HepG2 (cell line): Measurements from ENCODE around the gene FAM89B. TPM values are rescaled to one million over a fixed set of nuclear protein-coding genes. Genes with fewer than 3 reads are reported as not detected.

ENCODE experiments used
- ATAC-seq: fragments of 200-7000 bp; cut with Tn5 transposase; 3 replicates; pipeline ENCODE4 v1.9.1; 2020; ENCODE audit warnings: mild to moderate bottlenecking, moderate library complexity
- BruUV-seq: library from RNA; stranded (reverse); fragments of 400-500 nt; replicated peaks from 2 replicates; lab custom pipeline; 2021; lab: Mats Ljungman, UMichigan
- CTCF ChIA-PET: fragments of 300-600 bp; formaldehyde crosslinking; extraction: SDS; loops from one replicate; lab custom pipeline; 2021; ENCODE audit warnings: low total read pairs, inconsistent platforms, low intra/inter-chr PET ratio; lab: Yijun Ruan, JAX
- POLR2A ChIA-PET: fragments of 350-600 bp; sonication (Branson Sonifier 250); formaldehyde crosslinking; loops from one replicate; lab custom pipeline; 2020; ENCODE audit warnings: antibody characterized with exemption, inconsistent platforms; lab: Yijun Ruan, JAX
- DNase-seq: peaks from one replicate; pipeline ENCODE4 v3.0.0-alpha.2; 2015; ENCODE audit warnings: low spot score
- FAIRE-seq: peaks from 3 replicates; lab custom pipeline; 2011; peaks lifted over from hg19 to GRCh38; lab: Jason Lieb, UNC
- H2AFZ ChIP-seq: one replicate; pipeline ENCODE4 v1.6.1; 2011; ENCODE audit warnings: low read length, inconsistent platforms
- H3K27ac ChIP-seq: fragments of 300-600 bp; 3 replicates; pipeline ENCODE4 v1.8.0; 2011; ENCODE audit warnings: mixed run types, mild to moderate bottlenecking, mixed read lengths, low read length, inconsistent platforms; ENCODE audit not compliant: insufficient read depth; ENCODE audit errors: extremely low read length
- H3K27me3 ChIP-seq, 2 experiments: fragments of 200-600 bp in 1 of 2; 2 replicates in 1 of 2; 3 replicates in 1 of 2; pipeline versions ENCODE4 v1.6.0 to v1.8.0; 2011; ENCODE audit warnings: low read length in 2 of 2, mild to moderate bottlenecking in 2 of 2, moderate library complexity in 2 of 2, inconsistent platforms in 1 of 2; ENCODE audit not compliant: insufficient read depth in 2 of 2, control insufficient read depth in 1 of 2
- H3K36me3 ChIP-seq, 2 experiments: fragments of 200-600 bp in 1 of 2; replicated peaks in 1 of 2; 2 replicates in 1 of 2; 3 replicates in 1 of 2; pipeline versions ENCODE4 v1.5.1 to v1.8.0; 2011; ENCODE audit warnings: low read length in 2 of 2, inconsistent platforms in 1 of 2; ENCODE audit not compliant: insufficient read depth in 2 of 2, control insufficient read depth in 1 of 2
- H3K4me1 ChIP-seq: 2 replicates; pipeline ENCODE4 v1.5.1; 2012; ENCODE audit warnings: low read length, inconsistent platforms; ENCODE audit not compliant: insufficient read depth
- H3K4me2 ChIP-seq: 2 replicates; pipeline ENCODE4 v1.6.0; 2011; ENCODE audit warnings: low read depth, low read length, inconsistent platforms
- H3K4me3 ChIP-seq, 3 experiments: fragments of 200-600 bp in 1 of 3; sonication (generic), shearing (Covaris generic) in 1 of 3; replicated peaks in 1 of 3; 2 replicates each; pipeline ENCODE4 v1.5.1; 2011 to 2016; ENCODE audit warnings: low read length in 3 of 3, inconsistent platforms in 2 of 3, low read depth in 2 of 3, mild to moderate bottlenecking in 2 of 3, control low read depth in 1 of 3, mixed read lengths in 1 of 3; ENCODE audit not compliant: insufficient read depth in 1 of 3
- H3K79me2 ChIP-seq: one replicate; pipeline ENCODE4 v1.6.1; 2011; ENCODE audit warnings: low read length, inconsistent platforms; ENCODE audit not compliant: insufficient read depth
- H3K9ac ChIP-seq: 2 replicates; pipeline ENCODE4 v1.6.0; 2011; ENCODE audit warnings: mild to moderate bottlenecking, low read depth, low read length, inconsistent platforms; ENCODE audit not compliant: insufficient read depth
- H3K9me3 ChIP-seq: 2 replicates; pipeline ENCODE4 v1.5.1; 2012; ENCODE audit warnings: mild to moderate bottlenecking, low read length
- H4K20me1 ChIP-seq: 2 replicates; pipeline ENCODE4 v1.6.0; 2011; ENCODE audit warnings: inconsistent platforms, mild to moderate bottlenecking, low read length, moderate library complexity; ENCODE audit not compliant: insufficient read depth
- HIVEP1 ChIP-seq: sonication (generic); formaldehyde crosslinking; IDR thresholded peaks from 2 replicates; pipeline ENCODE4 v1.4.0; 2020; ENCODE audit warnings: mild to moderate bottlenecking, missing genetic modification reagents
- HMGXB4 ChIP-seq, 2 experiments: sonication (generic) in 1 of 2; formaldehyde crosslinking in 1 of 2; IDR thresholded peaks; 2 replicates each; pipeline versions ENCODE4 v1.4.0 to v1.6.1; 2018 to 2020; ENCODE audit warnings: missing genetic modification reagents in 2 of 2, borderline replicate concordance in 1 of 2, low read depth in 1 of 2, mild to moderate bottlenecking in 1 of 2, missing biosample characterization in 1 of 2
- MAZ ChIP-seq, 2 experiments: sonication (generic) in 1 of 2; formaldehyde crosslinking in 1 of 2; IDR thresholded peaks; 2 replicates each; pipeline versions ENCODE4 v1.5.0 to v1.6.1; 2012 to 2020; ENCODE audit warnings: low read depth in 2 of 2, mild to moderate bottlenecking in 2 of 2, borderline replicate concordance in 1 of 2, improper control_type of control experiment in 1 of 2, low read length in 1 of 2, missing genetic modification reagents in 1 of 2, moderate library complexity in 1 of 2
- ZNF292 ChIP-seq: sonication (generic); formaldehyde crosslinking; IDR thresholded peaks from 2 replicates; pipeline ENCODE4 v1.8.1; 2022; ENCODE audit warnings: mild to moderate bottlenecking, low read depth, missing genetic modification reagents, borderline replicate concordance
- ZNF432 ChIP-seq: sonication (generic); formaldehyde crosslinking; IDR thresholded peaks from 2 replicates; pipeline ENCODE4 v1.5.0; 2020; ENCODE audit warnings: missing genetic modification reagents, mild to moderate bottlenecking, borderline replicate concordance
- ZNF512 ChIP-seq: sonication (generic); formaldehyde crosslinking; IDR thresholded peaks from 2 replicates; pipeline ENCODE4 v1.4.0; 2020; ENCODE audit warnings: mild to moderate bottlenecking, missing genetic modification reagents
- ZNF558 ChIP-seq: sonication (generic); formaldehyde crosslinking; IDR thresholded peaks from 2 replicates; pipeline ENCODE4 v1.9.0; 2022; ENCODE audit warnings: mild to moderate bottlenecking, missing genetic modification reagents, borderline replicate concordance
- ZNF574 ChIP-seq: sonication (generic); formaldehyde crosslinking; IDR thresholded peaks from 2 replicates; pipeline ENCODE4 v1.4.0; 2020; ENCODE audit warnings: missing genetic modification reagents
- ZNF605 ChIP-seq: sonication (generic); formaldehyde crosslinking; IDR thresholded peaks from 2 replicates; pipeline ENCODE4 v1.8.0; 2022; ENCODE audit warnings: mild to moderate bottlenecking, missing genetic modification reagents
- ZSCAN20 ChIP-seq: sonication (generic); formaldehyde crosslinking; IDR thresholded peaks from 2 replicates; pipeline ENCODE4 v1.4.0; 2020; ENCODE audit warnings: missing genetic modification reagents, mild to moderate bottlenecking, borderline replicate concordance
- ZSCAN29 ChIP-seq: sonication (generic); formaldehyde crosslinking; conservative IDR thresholded peaks from 2 replicates; pipeline ENCODE4 v1.4.0; 2020; ENCODE audit warnings: mild to moderate bottlenecking, missing genetic modification reagents
- WGBS: methylation state at CpG from one replicate; pipeline ENCODE4 v1.1.6; 2017; ENCODE audit warnings: low lambda C conversion rate; 5-methylcytosine and 5-hydroxymethylcytosine counted together
- in situ Hi-C: cut with HindIII; loops from 2 replicates; pipeline ENCODE4 v1.10.0; 2017; ENCODE audit warnings: low pct_unique_long_range_greater_than_20kb; ENCODE audit not compliant: extremely low pct_ligation_motif_present
- intact Hi-C: fragments of 100-400 bp; cut with micrococcal nuclease; formaldehyde crosslinking; loops from one replicate; pipeline ENCODE4 v1.10.0; 2022; ENCODE audit not compliant: unreplicated experiment
- polyA plus RNA-seq, 8 experiments: library from polyadenylated mRNA; depleted of rRNA in 3 of 8; stranded (reverse) in 7 of 8; unstranded in 1 of 8; fragments of >200 nt; fragmentation: Illumina TruSeq in 4 of 8; extraction: Trizol in 4 of 8; gene quantifications; 2 replicates each; pipeline versions ENCODE4 v1.2.1 to v1.2.3, GENCODE V29; 2011 to 2016; ENCODE audit warnings: low read depth in 4 of 8, missing spikeins in 1 of 8, mixed read lengths in 1 of 8; ENCODE audit not compliant: insufficient read depth in 1 of 8
- total RNA-seq, 5 experiments: library from RNA; depleted of rRNA; stranded (reverse); fragments of >200 nt; fragmentation: Illumina TruSeq; extraction: Trizol; gene quantifications; 2 replicates each; pipeline ENCODE4 v1.2.3, GENCODE V29; 2016; ENCODE audit warnings: low read depth in 1 of 5
- TF ChIP-seq, protein P1 (sequence below): sonication (generic); formaldehyde crosslinking; IDR thresholded peaks from 2 replicates; pipeline ENCODE4 v1.8.0; 2022; ENCODE audit warnings: mild to moderate bottlenecking, missing genetic modification reagents, moderate library complexity

FAM89B gene
- total and polyA plus RNA-seq, 2 of the 13 experiments (the other 11 are each of a cell fraction or from before 2014, with no cell fraction given), result 5.7 to 8.0 TPM

DNA sequence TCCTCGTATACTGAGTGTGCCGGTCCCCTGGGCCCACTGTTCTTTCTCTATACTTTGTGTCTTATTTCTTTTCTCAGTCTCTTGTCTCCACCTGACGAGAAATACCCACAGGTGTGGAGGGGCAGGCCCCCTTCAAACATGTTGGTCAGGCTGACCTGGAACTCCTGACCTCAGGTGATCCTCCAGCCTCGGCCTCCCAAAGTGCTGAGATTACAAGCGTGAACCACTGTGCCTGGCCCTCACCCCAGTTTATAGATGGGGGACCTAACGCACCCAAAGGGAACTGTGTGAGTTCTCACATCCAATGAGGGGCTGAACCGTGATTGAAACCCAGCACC, 48.7 kb upstream of the FAM89B start (continued):
- 0 out of 2 replicates have a peak, but pooled peaks have one; percentile 14 for TF ChIP-seq ZNF574 (CRISPR knock-in tag)
- TF ChIP-seq HMGXB4 (CRISPR knock-in tag; IDR thresholded peaks at IDR 0.05; ENCODE audit: borderline replicate concordance in 1 of 2, low read depth in 1 of 2), result 0 out of 4 replicates have a peak, but pooled peaks of 1 of the 2 experiments have one; percentile 1

GRCh38 chr11:65524014-65524740, 48.2 kb upstream of the FAM89B start:
- in situ Hi-C loops, result no loop called here
- Histone ChIP-seq H3K27ac (peak overlapping the region; percentile 37), H3K4me2 (peak overlapping the region; percentile 96), H3K4me3 (peak overlapping the region; percentile 60 to 77 (median 63)), H3K4me1 (peaks cover 64% of the 10 kb centered on the region), H2AFZ (no peak overlapping the region), H4K20me1 (no peaks in the 10 kb centered on the region), H3K9me3 (no peaks in the 10 kb centered on the region), H3K36me3 (peaks cover 0 to 1% of the 10 kb centered on the region in 2 experiments; a peak in 1 of 5 replicates), H3K9ac (peak overlapping the region; percentile 65), H3K79me2 (peaks cover 17% of the 10 kb centered on the region), H3K27me3 (no peaks in the 10 kb centered on the region; a peak in 1 of 5 replicates)
- under 1% methylated on average over 12 of the region's 12 CpGs for WGBS
- ATAC-seq (peak; percentile 74), DNase-seq (no peak), FAIRE-seq (no peak)
- ChIA-PET CTCF (no interaction called here), POLR2A (interaction anchor here (0.9 to 4.4 kb wide), 17 partner anchors 13 to 343 kb away, joined by 3 to 35 read pairs (median 6); partner anchors contain the start of genes CAPN1, MALAT1, NEAT1 and PCNX3)
- intact Hi-C loops, result no loop called here
- no TSS peak for BruUV-seq
- TF ChIP-seq HIVEP1 (CRISPR knock-in tag) (peak; percentile 29; the same call in 1 of the 2 replicates), ZNF512 (CRISPR knock-in tag) (0 out of 2 replicates have a peak, but pooled peaks have one; percentile 43), ZNF292 (CRISPR knock-in tag) (0 out of 2 replicates have a peak, but pooled peaks have one; percentile 56), MAZ (IDR thresholded peaks at IDR 0.05; ENCODE audit: borderline replicate concordance, low read depth, low read length) (no peak), MAZ (CRISPR knock-in tag; IDR thresholded peaks at IDR 0.05; ENCODE audit: low read depth) (no peak), ZNF432 (no peak), ZSCAN29 (CRISPR knock-in tag) (peak; percentile 96), ZNF558 (CRISPR knock-in tag) (no peak), ZNF605 (CRISPR knock-in tag) (peak; percentile 74; the same call in 1 of the 2 replicates), ZSCAN20 (CRISPR knock-in tag) (peak; percentile 61; the same call in 1 of the 2 replicates)
- TF ChIP-seq, protein P1, sequence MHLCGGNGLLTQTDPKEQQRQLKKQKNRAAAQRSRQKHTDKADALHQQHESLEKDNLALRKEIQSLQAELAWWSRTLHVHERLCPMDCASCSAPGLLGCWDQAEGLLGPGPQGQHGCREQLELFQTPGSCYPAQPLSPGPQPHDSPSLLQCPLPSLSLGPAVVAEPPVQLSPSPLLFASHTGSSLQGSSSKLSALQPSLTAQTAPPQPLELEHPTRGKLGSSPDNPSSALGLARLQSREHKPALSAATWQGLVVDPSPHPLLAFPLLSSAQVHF (CRISPR knock-in tag), result no peak
